Neural crest cell (in vitro differentiated cells): ENCODE data around the gene TWF2. TPM values are rescaled to one million over a fixed set of nuclear protein-coding genes. Genes with fewer than 3 reads are reported as not detected.

Experiments
- DNase-seq: peaks from one replicate; pipeline ENCODE4 v3.0.0; 2021; ENCODE audit warnings: low read depth, mixed read lengths, low spot score
- H3K27ac Mint-ChIP-seq: one replicate; pipeline ENCODE4 v1.8.0; 2021; ENCODE audit warnings: mild to moderate bottlenecking, mixed read lengths; ENCODE audit not compliant: unreplicated experiment
- H3K27me3 Mint-ChIP-seq: 2 replicates; pipeline ENCODE4 v1.8.0; 2021; ENCODE audit warnings: low read depth, mild to moderate bottlenecking, mixed read lengths
- H3K36me3 Mint-ChIP-seq: 2 replicates; pipeline ENCODE4 v1.8.0; 2021; ENCODE audit warnings: low read depth, mild to moderate bottlenecking, mixed read lengths
- H3K4me1 Mint-ChIP-seq: 2 replicates; pipeline ENCODE4 v1.8.0; 2021; ENCODE audit warnings: mixed read lengths
- H3K4me3 Mint-ChIP-seq: one replicate; pipeline ENCODE4 v1.8.0; 2021; ENCODE audit warnings: mild to moderate bottlenecking, mixed read lengths
- H3K9me3 Mint-ChIP-seq: 2 replicates; pipeline ENCODE4 v1.8.0; 2021; ENCODE audit warnings: mixed read lengths
- total RNA-seq: library from RNA; stranded (reverse); gene quantifications from 2 replicates; pipeline ENCODE4 v1.2.1, GENCODE V29; 2021
- TF ChIP-seq, protein P1 (sequence below): fragments of 200-600 bp; sonication (generic); conservative IDR thresholded peaks from 2 replicates; pipeline ENCODE4 v1.5.0; 2021; ENCODE audit warnings: antibody characterized with exemption, mild to moderate bottlenecking

TWF2 gene
- total RNA-seq, 1 donor from 2014 or later = 31.7 TPM

DNA sequence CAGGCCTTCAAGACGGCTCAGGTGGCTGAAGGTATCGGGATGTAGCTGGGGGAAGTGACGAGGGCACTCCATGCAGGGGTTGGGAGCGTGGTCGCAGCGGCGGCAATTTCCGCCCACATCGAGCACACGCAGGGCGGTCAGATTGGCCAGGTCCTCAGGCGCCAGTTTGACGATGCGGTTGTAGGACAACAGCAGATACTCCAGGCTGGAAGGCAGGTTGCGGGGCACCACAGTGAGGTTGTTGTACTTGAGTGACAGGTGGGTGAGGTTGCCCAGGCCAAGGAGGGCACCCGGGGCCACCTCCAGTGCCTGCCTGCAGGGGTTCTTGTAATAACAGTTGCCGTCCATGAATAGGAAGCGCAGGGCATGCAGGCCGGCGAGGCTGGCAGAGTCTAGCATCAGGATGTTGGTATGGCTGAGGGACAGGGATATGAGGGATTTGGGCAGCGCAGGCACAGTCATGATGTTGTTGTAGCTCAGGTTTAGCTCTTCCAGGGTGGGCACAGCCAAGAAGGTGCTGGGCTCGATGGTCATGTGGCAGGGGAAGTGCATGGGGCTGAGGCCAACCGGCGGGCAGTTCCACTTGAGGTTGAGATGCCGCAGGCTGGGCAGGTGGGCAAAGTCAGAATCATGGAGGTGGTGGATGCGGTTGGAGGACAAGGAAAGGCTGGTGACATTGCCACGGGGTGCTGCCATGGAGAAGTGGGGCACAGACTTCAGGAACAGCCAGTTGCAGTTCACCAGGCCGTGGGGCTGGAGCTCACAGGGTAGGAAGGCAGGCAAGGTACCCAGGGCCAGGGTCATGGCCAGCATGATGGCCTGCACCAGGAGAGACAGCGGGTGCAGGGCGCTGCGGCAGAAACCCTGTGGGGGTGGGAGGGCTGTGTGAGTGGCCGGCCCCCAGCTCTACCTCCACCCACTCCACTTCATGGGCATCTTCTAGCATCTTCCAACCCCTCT is 15.2 kb downstream of the TWF2 start:
- no peaks in the 10 kb centered on the region for H3K9me3 Mint-ChIP-seq
- no peak overlapping the region for H3K4me3 Mint-ChIP-seq
- H3K27me3 Mint-ChIP-seq = no peaks in the 10 kb centered on the region
- no peak for DNase-seq
- peaks cover 4% of the 10 kb centered on the region for H3K4me1 Mint-ChIP-seq
- no peaks in the 10 kb centered on the region for H3K36me3 Mint-ChIP-seq
- TF ChIP-seq, protein P1, sequence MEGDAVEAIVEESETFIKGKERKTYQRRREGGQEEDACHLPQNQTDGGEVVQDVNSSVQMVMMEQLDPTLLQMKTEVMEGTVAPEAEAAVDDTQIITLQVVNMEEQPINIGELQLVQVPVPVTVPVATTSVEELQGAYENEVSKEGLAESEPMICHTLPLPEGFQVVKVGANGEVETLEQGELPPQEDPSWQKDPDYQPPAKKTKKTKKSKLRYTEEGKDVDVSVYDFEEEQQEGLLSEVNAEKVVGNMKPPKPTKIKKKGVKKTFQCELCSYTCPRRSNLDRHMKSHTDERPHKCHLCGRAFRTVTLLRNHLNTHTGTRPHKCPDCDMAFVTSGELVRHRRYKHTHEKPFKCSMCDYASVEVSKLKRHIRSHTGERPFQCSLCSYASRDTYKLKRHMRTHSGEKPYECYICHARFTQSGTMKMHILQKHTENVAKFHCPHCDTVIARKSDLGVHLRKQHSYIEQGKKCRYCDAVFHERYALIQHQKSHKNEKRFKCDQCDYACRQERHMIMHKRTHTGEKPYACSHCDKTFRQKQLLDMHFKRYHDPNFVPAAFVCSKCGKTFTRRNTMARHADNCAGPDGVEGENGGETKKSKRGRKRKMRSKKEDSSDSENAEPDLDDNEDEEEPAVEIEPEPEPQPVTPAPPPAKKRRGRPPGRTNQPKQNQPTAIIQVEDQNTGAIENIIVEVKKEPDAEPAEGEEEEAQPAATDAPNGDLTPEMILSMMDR = no peak
- H3K27ac Mint-ChIP-seq = no peak overlapping the region

DNA sequence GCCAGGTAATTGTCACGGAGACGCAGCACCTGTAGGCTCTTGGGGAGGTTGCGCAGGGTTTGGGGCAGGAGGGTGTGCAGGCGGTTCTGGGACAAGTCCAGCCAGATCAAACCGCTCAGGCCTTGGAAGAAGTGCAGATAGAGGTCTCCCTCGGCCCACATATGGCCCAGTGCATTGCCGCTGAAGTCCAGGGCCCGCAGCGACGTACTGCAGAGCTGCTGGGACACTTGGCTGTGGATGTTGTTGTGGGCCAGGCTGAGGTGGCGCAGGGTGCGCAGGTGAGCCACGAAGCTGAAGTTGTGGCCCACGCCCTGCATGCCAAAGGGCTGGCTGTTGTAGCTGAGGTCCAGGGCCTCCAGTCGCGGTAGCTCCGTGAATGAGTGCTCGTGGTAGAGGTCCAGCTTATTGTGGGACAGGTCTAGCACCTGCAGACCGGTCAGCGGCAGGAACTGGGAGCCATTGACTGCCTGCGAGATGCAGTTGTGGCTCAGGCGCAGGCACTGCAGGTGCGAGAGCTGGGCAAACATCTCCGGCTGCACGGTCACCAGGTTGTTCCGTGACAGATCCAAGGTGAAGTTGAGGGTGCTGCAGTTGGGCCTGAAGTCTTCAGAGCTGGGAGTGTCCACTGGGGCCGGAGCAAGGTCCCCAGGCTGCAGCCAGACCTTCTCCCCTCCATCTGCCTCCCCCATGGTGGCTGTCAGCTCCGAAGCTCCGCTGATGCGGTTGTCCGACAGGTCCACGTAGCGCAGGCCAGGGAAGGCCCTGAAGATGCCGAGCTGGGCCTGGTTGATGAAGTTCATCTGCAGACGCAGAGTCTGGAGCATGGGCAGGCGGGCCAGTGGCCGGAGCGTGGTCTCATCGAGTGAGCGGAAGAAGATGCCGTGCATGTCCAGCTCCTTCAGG is 16.4 kb downstream of the TWF2 start:
- Mint-ChIP-seq H3K27ac (no peak overlapping the region), H3K27me3 (no peaks in the 10 kb centered on the region), H3K4me1 (peaks cover 4% of the 10 kb centered on the region), H3K4me3 (no peak overlapping the region), H3K36me3 (no peaks in the 10 kb centered on the region), H3K9me3 (no peaks in the 10 kb centered on the region)
- TF ChIP-seq, protein P1 = no peak
- DNase-seq = no peak

DNA sequence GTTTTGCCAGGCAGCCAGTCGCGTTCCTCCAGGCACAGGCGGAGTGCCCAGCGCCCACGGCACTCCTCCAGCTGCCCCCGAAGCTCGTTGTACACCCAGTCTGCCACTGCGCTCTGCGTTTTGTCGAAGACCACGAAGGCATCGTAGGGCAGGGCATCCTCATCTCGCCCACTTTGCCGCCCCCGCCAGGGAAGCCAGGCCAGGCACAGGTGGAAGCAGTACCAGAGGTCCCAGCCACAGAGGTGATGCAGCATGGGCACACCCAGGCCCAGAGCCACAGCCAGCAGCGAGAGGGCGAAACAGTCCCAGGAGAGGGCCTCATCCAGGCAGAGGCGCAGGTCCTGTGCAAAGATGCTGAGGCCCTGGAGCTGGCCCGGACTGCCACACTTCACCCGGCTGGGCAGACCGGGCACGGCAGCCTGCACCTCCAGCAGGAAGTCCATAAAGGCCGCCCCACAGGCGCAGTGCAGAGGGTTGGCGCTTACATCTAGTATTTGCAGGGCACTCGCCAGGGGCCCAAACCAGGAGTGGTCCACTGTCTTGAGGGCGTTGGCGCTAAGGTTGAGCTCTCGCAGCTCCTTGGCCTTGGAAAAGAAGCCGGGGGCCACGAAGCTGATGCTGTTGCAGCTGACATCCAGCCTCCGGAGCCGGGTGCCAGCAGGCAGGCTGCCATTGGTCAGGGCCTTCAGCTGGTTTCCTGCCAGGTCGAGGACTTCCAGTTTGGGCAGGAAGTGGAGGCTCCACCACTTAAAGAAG is 17.2 kb downstream of the TWF2 start:
- TF ChIP-seq, protein P1 = no peak
- Mint-ChIP-seq H3K27ac (no peak overlapping the region), H3K36me3 (no peaks in the 10 kb centered on the region), H3K4me3 (no peak overlapping the region), H3K4me1 (peaks cover 4% of the 10 kb centered on the region), H3K27me3 (no peaks in the 10 kb centered on the region), H3K9me3 (no peaks in the 10 kb centered on the region)
- DNase-seq = no peak

DNA sequence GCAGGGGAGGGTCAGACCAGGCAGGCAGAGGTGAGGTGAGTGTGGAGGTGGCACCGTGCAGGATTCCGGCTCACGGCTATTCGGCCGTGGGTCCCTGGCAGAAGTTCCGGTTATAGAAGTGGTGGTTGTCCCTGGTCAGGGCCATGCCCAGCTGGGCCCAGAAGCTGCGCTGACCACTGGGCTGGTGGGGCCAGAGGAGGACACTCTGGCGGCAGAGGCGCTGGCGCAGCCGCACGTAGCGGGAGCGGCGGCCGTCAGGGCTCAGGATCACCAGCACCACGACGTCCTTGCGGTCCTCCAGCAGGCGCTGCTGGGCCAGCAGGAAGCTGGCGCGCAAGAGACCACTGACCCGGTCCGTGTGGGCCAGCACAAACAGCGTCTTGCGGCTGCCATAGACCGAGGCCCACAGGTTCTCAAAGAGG is 17.8 kb downstream of the TWF2 start:
- DNase-seq = no peak
- Mint-ChIP-seq H3K27me3 (no peaks in the 10 kb centered on the region), H3K36me3 (no peaks in the 10 kb centered on the region), H3K4me3 (no peak overlapping the region), H3K9me3 (no peaks in the 10 kb centered on the region), H3K27ac (no peak overlapping the region), H3K4me1 (peaks cover 4% of the 10 kb centered on the region)
- TF ChIP-seq, protein P1 = no peak
